ENCODE measurements around the gene CLPSL2.
"Not testable (repeated sequence)": the region's sequence is repeated elsewhere in the genome, so short reads cannot be mapped to it uniquely, and the experiment has no call there.

The CLPSL2 gene, protein sequence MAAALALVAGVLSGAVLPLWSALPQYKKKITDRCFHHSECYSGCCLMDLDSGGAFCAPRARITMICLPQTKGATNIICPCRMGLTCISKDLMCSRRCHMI

GRCh38 chr6:35776364-35777215 is at the start of gene CLPSL2:
Gene CLPSL2 (plus strand): TSS chr6:35776598. CDS start chr6:35776619, 21 bp downstream.
- Mint-ChIP-seq H3K27me3 (ENCODE audit: low read depth) (peaks cover 31% of the 10 kb centered on the region), H3K27ac (no peak within 1 kb of the TSS), H3K4me1 (ENCODE audit: low read depth) (peaks cover 6% of the 10 kb centered on the region), H3K4me3 (peak within 1 kb of the TSS; percentile 75), H3K9me3 (no peaks in the 10 kb centered on the region), H3K36me3 (ENCODE audit: low read depth) (no peaks in the 10 kb centered on the region)
- DNase-seq (ENCODE audit: low spot score), result no peak

DNA sequence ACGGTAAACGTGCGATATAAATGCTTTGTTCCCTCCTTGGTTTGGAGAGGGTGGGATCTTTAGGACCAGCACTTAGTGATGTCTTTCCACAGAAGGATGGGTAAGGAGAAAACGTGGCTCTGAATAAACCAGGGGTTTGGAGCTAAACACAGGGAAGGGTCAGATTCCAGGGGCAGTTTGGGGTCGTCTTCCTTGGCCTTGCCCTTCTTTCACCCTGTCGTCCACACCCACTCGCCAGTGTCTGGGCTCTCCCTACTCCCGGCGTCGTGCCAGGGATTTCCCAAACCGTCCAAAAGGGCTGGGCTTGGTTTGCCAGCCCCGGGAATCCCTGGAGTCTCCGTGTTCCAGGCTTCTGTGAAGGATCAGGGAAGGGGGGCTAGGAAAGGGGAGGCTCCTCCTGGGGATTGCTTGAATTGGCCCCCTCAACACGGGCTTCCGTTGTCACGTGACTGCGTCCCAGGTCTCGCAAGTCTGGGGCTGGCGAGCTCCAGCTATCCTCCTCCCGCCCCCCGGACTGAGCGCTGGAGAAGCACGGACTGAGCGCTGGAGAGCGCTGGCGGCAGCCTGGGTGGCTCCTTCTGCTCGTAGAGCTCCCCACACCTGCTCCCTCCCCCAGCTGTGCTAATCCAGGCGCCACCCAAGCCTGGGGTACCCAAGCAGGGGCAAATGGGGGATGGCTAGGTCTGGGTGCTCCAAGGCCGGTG is 49.0 kb upstream of the CLPSL2 start:
- H3K27me3 Mint-ChIP-seq (ENCODE audit: low read depth), result no peaks in the 10 kb centered on the region
- peak overlapping the region; percentile 68 for H3K4me3 Mint-ChIP-seq
- H3K27ac Mint-ChIP-seq, result peak overlapping the region; percentile 89
- no peaks in the 10 kb centered on the region for H3K9me3 Mint-ChIP-seq
- H3K4me1 Mint-ChIP-seq (ENCODE audit: low read depth), result peaks cover 58% of the 10 kb centered on the region
- no peaks in the 10 kb centered on the region for H3K36me3 Mint-ChIP-seq (ENCODE audit: low read depth)
- DNase-seq (ENCODE audit: low spot score), result no peak

GRCh38 chr6:35727935-35728682 is 48.3 kb upstream of the CLPSL2 start:
- Mint-ChIP-seq H3K36me3 (ENCODE audit: low read depth) (no peaks in the 10 kb centered on the region), H3K4me3 (peak overlapping the region; percentile 79)

GRCh38 chr6:35728683-35729678 is 47.4 kb upstream of the CLPSL2 start:
- peak overlapping the region; percentile 99 for H3K27ac Mint-ChIP-seq
- H3K4me3 Mint-ChIP-seq, result peak overlapping the region; percentile 79
- H3K36me3 Mint-ChIP-seq (ENCODE audit: low read depth), result no peaks in the 10 kb centered on the region
- no peaks in the 10 kb centered on the region for H3K9me3 Mint-ChIP-seq
- H3K27me3 Mint-ChIP-seq (ENCODE audit: low read depth), result no peaks in the 10 kb centered on the region
- H3K4me1 Mint-ChIP-seq (ENCODE audit: low read depth), result peaks cover 64% of the 10 kb centered on the region
- peak; percentile 28 for DNase-seq (ENCODE audit: low spot score)

More at GRCh38 chr6:35727935-35728682, 48.3 kb upstream of the CLPSL2 start:
- Mint-ChIP-seq H3K27me3 (ENCODE audit: low read depth) (no peaks in the 10 kb centered on the region), H3K27ac (peak overlapping the region; percentile 99), H3K9me3 (no peaks in the 10 kb centered on the region), H3K4me1 (ENCODE audit: low read depth) (peaks cover 66% of the 10 kb centered on the region)
- peak; percentile 89 for DNase-seq (ENCODE audit: low spot score)

- Mint-ChIP-seq H3K27ac (peak overlapping the region; percentile 99), H3K4me1 (ENCODE audit: low read depth) (peaks cover 62% of the 10 kb centered on the region), H3K27me3 (ENCODE audit: low read depth) (no peaks in the 10 kb centered on the region), H3K9me3 (no peaks in the 10 kb centered on the region), H3K36me3 (ENCODE audit: low read depth) (no peaks in the 10 kb centered on the region), H3K4me3 (peak overlapping the region; percentile 55)
- DNase-seq (ENCODE audit: low spot score), result no peak
Measured at GRCh38 chr6:35729722-35730121, 46.7 kb upstream of the CLPSL2 start.

DNA sequence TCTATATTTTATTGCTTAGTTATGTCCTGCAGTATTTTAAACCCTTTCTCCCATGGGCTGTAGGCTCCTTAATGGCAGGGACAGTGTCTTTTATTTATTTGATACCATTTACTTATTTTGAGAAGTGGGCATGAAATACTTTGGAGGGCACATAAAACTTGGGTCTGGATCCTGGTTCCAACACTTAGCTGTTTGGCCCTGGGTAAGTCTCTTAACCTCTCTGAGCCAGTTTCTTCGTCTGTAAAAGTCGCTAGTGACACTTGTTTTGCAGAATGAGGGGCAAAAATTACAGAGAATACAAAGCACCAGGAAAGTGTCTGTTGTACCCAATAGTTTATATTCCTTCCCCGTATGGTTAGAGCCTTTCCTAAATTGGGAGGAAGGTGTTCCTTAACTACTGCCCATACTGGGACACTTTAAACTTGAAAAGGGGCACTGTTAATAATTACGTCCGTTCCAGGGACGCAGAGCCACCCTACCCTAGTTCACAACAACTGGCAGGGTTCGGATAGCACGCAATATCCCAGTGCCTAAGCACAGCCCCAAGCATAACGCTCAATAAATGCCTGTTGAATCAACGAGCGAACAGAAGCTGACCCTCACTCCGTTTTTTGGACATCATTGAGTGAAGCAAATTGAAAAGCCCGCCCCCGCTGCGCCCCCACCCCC is 45.5 kb upstream of the CLPSL2 start:
- Mint-ChIP-seq H3K9me3 (no peaks in the 10 kb centered on the region), H3K4me3 (peak overlapping the region; percentile 89), H3K27ac (peak overlapping the region; percentile 99), H3K36me3 (ENCODE audit: low read depth) (no peaks in the 10 kb centered on the region), H3K27me3 (ENCODE audit: low read depth) (no peaks in the 10 kb centered on the region), H3K4me1 (ENCODE audit: low read depth) (peaks cover 62% of the 10 kb centered on the region)
- no peak for DNase-seq (ENCODE audit: low spot score)

- H3K9me3 Mint-ChIP-seq, result no peaks in the 10 kb centered on the region
- peak; percentile 91 for DNase-seq (ENCODE audit: low spot score)
Measured at GRCh38 chr6:35731414-35731735, 45.0 kb upstream of the CLPSL2 start.

GRCh38 chr6:35731736-35732532 is 44.5 kb upstream of the CLPSL2 start:
- Mint-ChIP-seq H3K36me3 (ENCODE audit: low read depth) (no peaks in the 10 kb centered on the region), H3K27me3 (ENCODE audit: low read depth) (no peaks in the 10 kb centered on the region), H3K9me3 (no peaks in the 10 kb centered on the region), H3K4me3 (peak overlapping the region; percentile 89), H3K27ac (peak overlapping the region; percentile 99), H3K4me1 (ENCODE audit: low read depth) (peaks cover 56% of the 10 kb centered on the region)
- peak; percentile 93 for DNase-seq (ENCODE audit: low spot score)

More at GRCh38 chr6:35731414-35731735, 45.0 kb upstream of the CLPSL2 start:
- H3K4me1 Mint-ChIP-seq (ENCODE audit: low read depth), result peaks cover 61% of the 10 kb centered on the region
- no peaks in the 10 kb centered on the region for H3K27me3 Mint-ChIP-seq (ENCODE audit: low read depth)
- no peaks in the 10 kb centered on the region for H3K36me3 Mint-ChIP-seq (ENCODE audit: low read depth)
- peak overlapping the region; percentile 99 for H3K27ac Mint-ChIP-seq
- peak overlapping the region; percentile 89 for H3K4me3 Mint-ChIP-seq

GRCh38 chr6:35733633-35734032 is 42.8 kb upstream of the CLPSL2 start:
- no peak for DNase-seq (ENCODE audit: low spot score)
- no peak overlapping the region for H3K4me3 Mint-ChIP-seq
- peaks cover 52% of the 10 kb centered on the region for H3K4me1 Mint-ChIP-seq (ENCODE audit: low read depth)
- no peaks in the 10 kb centered on the region for H3K36me3 Mint-ChIP-seq (ENCODE audit: low read depth)
- H3K27ac Mint-ChIP-seq, result no peak overlapping the region
- no peaks in the 10 kb centered on the region for H3K27me3 Mint-ChIP-seq (ENCODE audit: low read depth)
- H3K9me3 Mint-ChIP-seq, result no peaks in the 10 kb centered on the region

GRCh38 chr6:35734319-35734718 is 42.1 kb upstream of the CLPSL2 start:
- DNase-seq (ENCODE audit: low spot score); H3K27ac Mint-ChIP-seq; H3K27me3 Mint-ChIP-seq (ENCODE audit: low read depth); H3K4me3 Mint-ChIP-seq; H3K9me3 Mint-ChIP-seq; H3K36me3 Mint-ChIP-seq (ENCODE audit: low read depth): not testable (repeated sequence)
- peaks cover 47% of the 10 kb centered on the region for H3K4me1 Mint-ChIP-seq (ENCODE audit: low read depth)

GRCh38 chr6:35735452-35735851 is 40.9 kb upstream of the CLPSL2 start:
- H3K27me3 Mint-ChIP-seq (ENCODE audit: low read depth), result no peaks in the 10 kb centered on the region
- H3K4me3 Mint-ChIP-seq, result no peak overlapping the region
- peaks cover 37% of the 10 kb centered on the region for H3K4me1 Mint-ChIP-seq (ENCODE audit: low read depth)
- no peaks in the 10 kb centered on the region for H3K36me3 Mint-ChIP-seq (ENCODE audit: low read depth)
- no peak for DNase-seq (ENCODE audit: low spot score)
- no peak overlapping the region for H3K27ac Mint-ChIP-seq
- no peaks in the 10 kb centered on the region for H3K9me3 Mint-ChIP-seq
